Stomach (tissue), 9 donors: ENCODE data around the gene ANAPC10. TPM values are rescaled to one million over a fixed set of nuclear protein-coding genes. Genes with fewer than 3 reads are reported as not detected.
A peak's percentile ranks its signal among the peaks of the same experiment; 100 is the strongest.

Experiments used
- DNase-seq, 2 donors: peaks; one replicate each; pipeline versions ENCODE4 v3.0.0 to v3.0.0-alpha.2; 2013 to 2019
- H3K27ac ChIP-seq, 5 donors: fragments of 200-600 bp in 4 of 5; sonication (generic) in 4 of 5; one replicate each; pipeline ENCODE4 v1.5.1; 2013 to 2019; ENCODE audit warnings: mild to moderate bottlenecking in 1 of 5, moderate library complexity in 1 of 5
- H3K27me3 ChIP-seq, 3 donors: fragments of 200-600 bp; sonication (generic); one replicate each; pipeline ENCODE4 v1.5.1; 2017 to 2019; ENCODE audit warnings: mixed run types in 1 of 3
- H3K36me3 ChIP-seq, 4 donors: fragments of 200-600 bp; sonication (generic); 1 replicate in 3 of 4; 2 replicates in 1 of 4; pipeline ENCODE4 v1.5.1; 2016 to 2019
- H3K4me1 ChIP-seq, 4 donors: fragments of 200-600 bp; sonication (generic); one replicate each; pipeline ENCODE4 v1.5.1; 2016 to 2019
- H3K4me3 ChIP-seq, 4 donors: fragments of 200-600 bp; sonication (generic) in 3 of 4; one replicate each; pipeline ENCODE4 v1.5.1; 2016 to 2019; ENCODE audit warnings: mild to moderate bottlenecking in 1 of 4
- H3K9me3 ChIP-seq, 4 donors: fragments of 200-600 bp; sonication (generic); one replicate each; pipeline ENCODE4 v1.5.1; 2016 to 2019
- CTCF ChIP-seq, 7 experiments: fragments of 450-650 bp in 4 of 7; fragments of 200-600 bp in 3 of 7; sonication (generic) in 3 of 7; IDR thresholded peaks; one replicate each; pipeline ENCODE4 v1.5.1; 2016 to 2019; ENCODE audit warnings: antibody characterized with exemption in 7 of 7, control low read depth in 2 of 7, mild to moderate bottlenecking in 1 of 7
- EP300 ChIP-seq: sonication (generic); formaldehyde crosslinking; IDR thresholded peaks from one replicate; pipeline ENCODE4 v1.6.1; 2017; ENCODE audit warnings: antibody characterized with exemption
- POLR2A ChIP-seq, 4 donors: fragments of 450-650 bp; IDR thresholded peaks; one replicate each; pipeline ENCODE4 v1.6.1; 2016; ENCODE audit warnings: antibody characterized with exemption in 4 of 4, control low read depth in 2 of 4, mild to moderate bottlenecking in 1 of 4, moderate library complexity in 1 of 4
- POLR2AphosphoS5 ChIP-seq, 3 donors: sonication (generic); formaldehyde crosslinking; IDR thresholded peaks; one replicate each; pipeline ENCODE4 v1.6.1; 2016; ENCODE audit warnings: antibody characterized with exemption in 3 of 3
- WGBS, 5 donors: extraction: QIAGEN DNeasy Blood & Tissue Kit in 3 of 5; methylation state at CpG; one replicate each; pipeline versions ENCODE4 v1.1.5 to v1.1.7; 2013 to 2018; 5-methylcytosine and 5-hydroxymethylcytosine counted together
- intact Hi-C: fragments of 100-400 bp; cut with DNase I; formaldehyde crosslinking; loops from one replicate; pipeline ENCODE4 v1.15.1; 2023; ENCODE audit warnings: low total_unique reads
- polyA plus RNA-seq, 3 donors: library from polyadenylated mRNA; stranded (reverse); fragments of 200-250 nt; gene quantifications; one replicate each; pipeline ENCODE4 v1.2.3, GENCODE V29; 2013
- total RNA-seq, 5 donors: library from RNA; depleted of rRNA; stranded (reverse); fragments of >200 nt; gene quantifications; one replicate each; pipeline versions ENCODE4 v1.1.0 to v1.2.3, GENCODE V29; 2014 to 2016
- donor health status: healthy with polysubstance abuse.
- donor health status: Bipolar disorder and iron deficiency.
- donor health status: healthy.

Gene ANAPC10
- total and polyA plus RNA-seq, 8 donors, result 2.6 to 42.0 (median 14.0) TPM

- no peaks in the 10 kb centered on the region for H3K27me3 ChIP-seq
- H3K27ac ChIP-seq, result no peak overlapping the region
- no peak overlapping the region for H3K4me3 ChIP-seq
- TF ChIP-seq EP300, result no peak
- TF ChIP-seq POLR2A (IDR thresholded peaks at IDR 0.05), result no peak
- TF ChIP-seq POLR2AphosphoS5 (IDR thresholded peaks at IDR 0.05), result no peak
- TF ChIP-seq CTCF (IDR thresholded peaks at IDR 0.05), result no peak
- H3K9me3 ChIP-seq, result no peaks in the 10 kb centered on the region
- no peak for DNase-seq
- H3K4me1 ChIP-seq, result no peaks in the 10 kb centered on the region
- WGBS, 5 donors, result 86 to 90% (median 88%) methylated on average over 2 of the region's 2 CpGs
- peaks cover 10 to 46% (median 35%) of the 10 kb centered on the region in 4 donors for H3K36me3 ChIP-seq
- intact Hi-C loops, result no loop called here
Measured at GRCh38 chr4:145035494-145036136, 62.4 kb downstream of the ANAPC10 start.

- no peaks in the 10 kb centered on the region for H3K9me3 ChIP-seq
- intact Hi-C loops, result no loop called here
- WGBS, 5 donors, result 83 to 92% (median 89%) methylated on average over 6 of the region's 6 CpGs
- H3K36me3 ChIP-seq, result peaks cover 10 to 51% (median 36%) of the 10 kb centered on the region in 4 donors
- no peaks in the 10 kb centered on the region for H3K27me3 ChIP-seq
- peak in 1 of 2 donors; percentile 2 for DNase-seq
- TF ChIP-seq CTCF (IDR thresholded peaks at IDR 0.05) (no peak), EP300 (no peak)
- no peak overlapping the region for H3K27ac ChIP-seq
- H3K4me1 ChIP-seq, result no peaks in the 10 kb centered on the region
- H3K4me3 ChIP-seq, result no peak overlapping the region
Measured at GRCh38 chr4:145034727-145035211, 63.2 kb downstream of the ANAPC10 start.

GRCh38 chr4:145019346-145019745 lies 78.7 kb downstream of the ANAPC10 start:
- TF ChIP-seq POLR2AphosphoS5 (IDR thresholded peaks at IDR 0.05), result no peak
- no peak for TF ChIP-seq CTCF (IDR thresholded peaks at IDR 0.05)
- intact Hi-C loops, result no loop called here
- Histone ChIP-seq H3K27me3 (no peaks in the 10 kb centered on the region), H3K36me3 (peaks cover 0 to 12% (median 0%) of the 10 kb centered on the region in 4 donors), H3K4me1 (no peaks in the 10 kb centered on the region), H3K9me3 (peaks cover 0 to 32% (median 22%) of the 10 kb centered on the region in 4 donors), H3K27ac (no peak overlapping the region), H3K4me3 (no peak overlapping the region)
- WGBS, 5 donors, result 46 to 67% (median 55%) methylated on average over 1 of the region's 1 CpG
- no peak for DNase-seq

- 94 to 99% (median 96%) methylated on average over 4 of the region's 4 CpGs for WGBS, 5 donors
- Histone ChIP-seq H3K4me1 (peaks cover 0 to 12% (median 2%) of the 10 kb centered on the region in 4 donors), H3K9me3 (no peaks in the 10 kb centered on the region), H3K4me3 (no peak overlapping the region), H3K27ac (no peak overlapping the region), H3K36me3 (peaks cover 0 to 5% (median 0%) of the 10 kb centered on the region in 4 donors), H3K27me3 (no peaks in the 10 kb centered on the region)
- DNase-seq, result no peak
- TF ChIP-seq CTCF (IDR thresholded peaks at IDR 0.05), result no peak
- TF ChIP-seq EP300, result no peak
- TF ChIP-seq POLR2AphosphoS5 (IDR thresholded peaks at IDR 0.05), result no peak
- TF ChIP-seq POLR2A (IDR thresholded peaks at IDR 0.05), result no peak
- intact Hi-C loops, result no loop called here
Measured at GRCh38 chr4:145014365-145014764, 83.6 kb downstream of the ANAPC10 start.
